Midbrain (tissue), 1 donor: ENCODE results near the gene EPAS1.
A peak's percentile ranks its signal among the peaks of the same experiment; 100 is the strongest.

Source experiments
- DNase-seq: peaks from one replicate; lab custom pipeline; 2025; lab: John Stamatoyannopoulos, UW

EPAS1 gene

GRCh38 chr2:46323730-46324129 lies 26.5 kb downstream of the EPAS1 start:
- no peak for DNase-seq

- DNase-seq, result no peak
Observed at GRCh38 chr2:46325182-46325928, 28.1 kb downstream of the EPAS1 start.

GRCh38 chr2:46326231-46326980 lies 29.2 kb downstream of the EPAS1 start:
- DNase-seq, result no peak

- DNase-seq, result no peak
Observed at GRCh38 chr2:46327627-46328026, 30.4 kb downstream of the EPAS1 start.

- DNase-seq, result no peak
Observed at GRCh38 chr2:46328291-46328690, 31.1 kb downstream of the EPAS1 start.

- no peak for DNase-seq
Observed at GRCh38 chr2:46328829-46329228, 31.6 kb downstream of the EPAS1 start.

GRCh38 chr2:46329340-46329739 lies 32.1 kb downstream of the EPAS1 start:
- DNase-seq, result no peak

- no peak for DNase-seq
Observed at GRCh38 chr2:46329803-46330775, 32.9 kb downstream of the EPAS1 start.

- DNase-seq, result no peak
Observed at GRCh38 chr2:46331109-46331766, 34.0 kb downstream of the EPAS1 start.

- DNase-seq, result no peak
Observed at GRCh38 chr2:46332686-46333281, 35.6 kb downstream of the EPAS1 start.

GRCh38 chr2:46333912-46334311 lies 36.7 kb downstream of the EPAS1 start:
- DNase-seq, result no peak

GRCh38 chr2:46334389-46335271 lies 37.4 kb downstream of the EPAS1 start:
- DNase-seq, result no peak

- peak; percentile 52 for DNase-seq
Observed at GRCh38 chr2:46335391-46336282, 38.4 kb downstream of the EPAS1 start.

- no peak for DNase-seq
Observed at GRCh38 chr2:46336283-46336959, 39.2 kb downstream of the EPAS1 start.

- DNase-seq, result no peak
Observed at GRCh38 chr2:46337208-46337994, 40.2 kb downstream of the EPAS1 start.

GRCh38 chr2:46338674-46339073 lies 41.5 kb downstream of the EPAS1 start:
- DNase-seq, result no peak

- DNase-seq, result no peak
Observed at GRCh38 chr2:46339200-46339599, 42.0 kb downstream of the EPAS1 start.
